KMS-11 (cell line): ENCODE data around the gene NPPC.
A peak's percentile ranks its signal among the peaks of the same experiment; 100 is the strongest.

ENCODE experiments used
- H2AFZ ChIP-seq: fragments of 200-600 bp; sonication (generic); 2 replicates; pipeline ENCODE4 v1.6.1; 2016; ENCODE audit warnings: antibody characterized with exemption, mixed run types, low read depth
- H3K27ac ChIP-seq: fragments of 200-600 bp; sonication (generic); 2 replicates; pipeline ENCODE4 v1.6.1; 2016; ENCODE audit warnings: mild to moderate bottlenecking, mixed run types
- H3K27me3 ChIP-seq: fragments of 200-600 bp; sonication (generic); 2 replicates; pipeline ENCODE4 v1.6.1; 2017; ENCODE audit warnings: mild to moderate bottlenecking, low read depth, mixed run types, moderate library complexity; ENCODE audit not compliant: insufficient read depth
- H3K36me3 ChIP-seq: fragments of 200-600 bp; sonication (generic); 2 replicates; pipeline ENCODE4 v1.6.1; 2017; ENCODE audit warnings: mild to moderate bottlenecking, mixed run types; ENCODE audit not compliant: insufficient read depth
- H3K4me1 ChIP-seq: fragments of 200-600 bp; sonication (generic); 2 replicates; pipeline ENCODE4 v1.6.1; 2016; ENCODE audit warnings: mild to moderate bottlenecking, low read depth, mixed run types; ENCODE audit not compliant: poor library complexity, severe bottlenecking
- H3K4me2 ChIP-seq: fragments of 200-600 bp; sonication (generic); 2 replicates; pipeline ENCODE4 v1.7.0; 2016; ENCODE audit warnings: mild to moderate bottlenecking, mixed run types
- H3K4me3 ChIP-seq: fragments of 200-600 bp; sonication (generic); IDR thresholded peaks from 2 replicates; pipeline ENCODE4 v1.6.1; 2017; ENCODE audit warnings: low read depth, low read length, mixed read lengths; ENCODE audit not compliant: insufficient read depth
- H3K79me2 ChIP-seq: fragments of 200-600 bp; sonication (generic); 2 replicates; pipeline ENCODE4 v1.6.1; 2016; ENCODE audit warnings: low read depth, mixed run types; ENCODE audit not compliant: insufficient read depth
- H3K9ac ChIP-seq: fragments of 200-600 bp; sonication (generic); 2 replicates; pipeline ENCODE4 v1.6.1; 2016; ENCODE audit warnings: mild to moderate bottlenecking, mixed run types
- H4K20me1 ChIP-seq: fragments of 200-600 bp; sonication (generic); 2 replicates; pipeline ENCODE4 v1.6.1; 2016; ENCODE audit warnings: mild to moderate bottlenecking, mixed run types; ENCODE audit not compliant: insufficient read depth
- CTCF ChIP-seq: fragments of 200-600 bp; sonication (generic); conservative IDR thresholded peaks from 2 replicates; pipeline ENCODE4 v1.6.1; 2017; ENCODE audit warnings: low read depth, mild to moderate bottlenecking, antibody characterized with exemption, low read length, moderate library complexity, mixed read lengths

NPPC gene

DNA sequence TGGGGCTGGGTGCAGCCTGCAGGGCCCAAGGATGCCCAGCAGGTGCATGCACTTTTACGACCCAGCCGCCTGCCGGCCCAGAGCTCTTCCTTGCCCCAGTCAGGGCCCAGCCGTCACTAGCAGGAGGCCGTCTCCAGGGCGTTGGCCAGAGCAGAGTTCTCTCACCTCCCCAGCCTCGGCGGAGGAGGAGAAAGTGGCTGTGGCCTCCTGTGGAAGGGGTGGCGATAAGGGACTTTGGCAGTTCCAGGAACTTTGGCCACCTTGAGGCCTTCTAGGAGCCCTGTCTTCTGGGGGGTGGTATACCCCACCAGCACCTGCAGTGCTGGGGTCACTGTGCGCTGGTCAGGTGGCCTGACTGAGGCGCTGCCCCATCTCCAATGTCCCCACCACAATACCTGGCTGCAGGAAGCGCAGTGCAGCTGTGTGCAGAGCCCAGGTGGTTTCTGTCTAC, 22.0 kb downstream of the NPPC start:
- Histone ChIP-seq H4K20me1 (no peaks in the 10 kb centered on the region), H3K4me2 (no peak overlapping the region), H3K79me2 (no peaks in the 10 kb centered on the region), H3K4me1 (peaks cover 4% of the 10 kb centered on the region), H2AFZ (no peak overlapping the region), H3K36me3 (no peaks in the 10 kb centered on the region), H3K9ac (no peak overlapping the region), H3K4me3 (no peak overlapping the region), H3K27me3 (no peaks in the 10 kb centered on the region), H3K27ac (no peak overlapping the region)
- TF ChIP-seq CTCF = no peak

GRCh38 chr2:231902598-231902997, 23.6 kb downstream of the NPPC start:
- H3K27me3 ChIP-seq = no peaks in the 10 kb centered on the region

GRCh38 chr2:231900972-231901371, 25.2 kb downstream of the NPPC start:
- Histone ChIP-seq H3K36me3 (no peaks in the 10 kb centered on the region), H3K4me1 (no peaks in the 10 kb centered on the region), H3K9ac (no peak overlapping the region), H3K27me3 (no peaks in the 10 kb centered on the region), H3K4me2 (no peak overlapping the region), H3K27ac (no peak overlapping the region), H2AFZ (no peak overlapping the region), H3K79me2 (no peaks in the 10 kb centered on the region), H4K20me1 (no peaks in the 10 kb centered on the region), H3K4me3 (no peak overlapping the region)
- TF ChIP-seq CTCF = no peak

More at GRCh38 chr2:231902598-231902997, 23.6 kb downstream of the NPPC start:
- no peak overlapping the region for H3K9ac ChIP-seq
- no peak for TF ChIP-seq CTCF
- no peaks in the 10 kb centered on the region for H3K79me2 ChIP-seq
- no peak overlapping the region for H3K4me3 ChIP-seq
- H3K27ac ChIP-seq = no peak overlapping the region
- H2AFZ ChIP-seq = no peak overlapping the region
- no peaks in the 10 kb centered on the region for H4K20me1 ChIP-seq
- no peak overlapping the region for H3K4me2 ChIP-seq
- no peaks in the 10 kb centered on the region for H3K36me3 ChIP-seq
- H3K4me1 ChIP-seq = peaks cover 4% of the 10 kb centered on the region

GRCh38 chr2:231900486-231900942, 25.7 kb downstream of the NPPC start:
- H3K36me3 ChIP-seq = no peaks in the 10 kb centered on the region
- H2AFZ ChIP-seq = no peak overlapping the region
- H3K27ac ChIP-seq = no peak overlapping the region
- no peaks in the 10 kb centered on the region for H3K4me1 ChIP-seq
- H3K4me3 ChIP-seq = no peak overlapping the region
- peak; percentile 60 for TF ChIP-seq CTCF
- H3K27me3 ChIP-seq = no peaks in the 10 kb centered on the region
- H3K79me2 ChIP-seq = no peaks in the 10 kb centered on the region
- no peaks in the 10 kb centered on the region for H4K20me1 ChIP-seq
- H3K4me2 ChIP-seq = no peak overlapping the region
- no peak overlapping the region for H3K9ac ChIP-seq
